H1 (cell line): ENCODE measurements around the gene OR8B12. TPM values are rescaled to one million over a fixed set of nuclear protein-coding genes. Genes with fewer than 3 reads are reported as not detected.

ENCODE experiments used
- BCL11A ChIP-seq, 2 experiments: IDR thresholded peaks; one replicate each; pipeline ENCODE4 v1.6.1; 2011; ENCODE audit warnings: low read depth in 2 of 2, low read length in 2 of 2, mild to moderate bottlenecking in 2 of 2
- HDAC2 ChIP-seq, 2 experiments: fragments of 300-600 bp in 1 of 2; sonication (generic) in 1 of 2; IDR thresholded peaks; 2 replicates each; pipeline ENCODE4 v1.6.1; 2011 to 2012; ENCODE audit warnings: low read depth in 2 of 2, low read length in 2 of 2, mild to moderate bottlenecking in 2 of 2, moderate library complexity in 2 of 2, borderline replicate concordance in 1 of 2, inconsistent platforms in 1 of 2
- KDM1A ChIP-seq: fragments of 200-600, 300-600 bp; sonication (generic); IDR thresholded peaks from 2 replicates; pipeline ENCODE4 v1.7.1; 2016; ENCODE audit warnings: mild to moderate bottlenecking, low read length, borderline replicate concordance
- POLR2AphosphoS5 ChIP-seq: IDR thresholded peaks from 2 replicates; pipeline ENCODE4 v1.6.1; 2011; ENCODE audit warnings: low read depth, low read length
- SIX5 ChIP-seq: IDR thresholded peaks from 2 replicates; pipeline ENCODE4 v1.6.1; 2011; ENCODE audit warnings: mild to moderate bottlenecking, low read depth, low read length
- USF2 ChIP-seq: IDR thresholded peaks from 2 replicates; pipeline ENCODE4 v1.6.1; 2011; ENCODE audit warnings: low read length, improper control_type of control experiment
- polyA plus RNA-seq, 7 experiments: library from polyadenylated mRNA; depleted of rRNA in 3 of 7; stranded (reverse) in 5 of 7; unstranded in 2 of 7; fragments of >200 nt in 5 of 7; fragments of 200-250 nt in 2 of 7; gene quantifications; 1 replicate in 5 of 7; 2 replicates in 1 of 7; 4 replicates in 1 of 7; pipeline versions ENCODE4 v1.2.1 to v1.2.3, GENCODE V29; 2011 to 2013; ENCODE audit warnings: missing spikeins in 2 of 7, mixed read lengths in 2 of 7
- total RNA-seq: library from RNA; stranded (reverse); fragmentation: NEBNext Ultra II Directional; extraction: Animal tissue kit (Norgen Biotek cat#: 25700); gene quantifications from 2 replicates; pipeline ENCODE4 v1.2.1, GENCODE V29; 2021

OR8B12 gene
- total and polyA plus RNA-seq, 2 of the 8 experiments (the other 6 are each of a cell fraction or from before 2014, with no cell fraction given), result not detected

DNA sequence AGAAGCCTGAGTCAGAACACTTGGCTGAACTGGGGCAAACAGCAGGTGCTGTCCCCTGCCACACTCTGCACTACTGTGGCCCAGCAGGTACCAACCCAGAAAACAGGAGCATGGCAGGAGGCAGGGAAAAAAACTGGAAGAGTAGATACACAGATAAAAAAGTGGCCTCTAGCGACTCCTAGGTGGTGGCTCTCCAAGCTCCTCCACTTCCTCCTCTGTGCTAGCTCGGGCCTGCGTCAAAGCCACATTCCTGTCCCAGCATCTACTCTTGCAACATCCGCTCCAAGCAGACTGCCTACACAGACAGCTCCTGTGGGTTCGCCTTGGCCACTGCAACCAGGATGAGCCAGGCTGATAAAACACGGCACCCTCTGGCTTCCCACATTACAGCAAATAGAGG lies 6.9 kb downstream of the OR8B12 start (continued):
- TF ChIP-seq HDAC2 (IDR thresholded peaks at IDR 0.05; ENCODE audit: borderline replicate concordance in 1 of 2, low read depth in 2 of 2, low read length in 2 of 2) (0 out of 4 replicates have a peak, but pooled peaks of 1 of the 2 experiments have one; percentile 8), KDM1A (no peak), BCL11A (IDR thresholded peaks at IDR 0.05; ENCODE audit: low read depth in 2 of 2, low read length in 2 of 2) (no peak), POLR2AphosphoS5 (no peak), USF2 (no peak), SIX5 (no peak)
- TF ChIP-seq, all 59 proteins: peak for 6
